ENCODE results near the gene CCL23. TPM values are rescaled to one million over a fixed set of nuclear protein-coding genes. Genes with fewer than 3 reads are reported as not detected.

Gene CCL23
- total RNA-seq, 4 donors from 2014 or later, result 11.5 TPM; not detected in 3

GRCh38 chr17:36004594-36005108 lies 13.1 kb downstream of the CCL23 start:
- no peak for TF ChIP-seq EP300 (IDR thresholded peaks at IDR 0.05)
- TF ChIP-seq POLR2AphosphoS5 (IDR thresholded peaks at IDR 0.05), result no peak
- no peak for TF ChIP-seq CTCF (IDR thresholded peaks at IDR 0.05)
- no peak for TF ChIP-seq POLR2A (IDR thresholded peaks at IDR 0.05)
- Histone ChIP-seq H3K9me3 (peaks cover 6% of the 10 kb centered on the region), H3K27ac (no peak overlapping the region), H3K4me1 (no peaks in the 10 kb centered on the region), H3K4me3 (no peak overlapping the region), H3K27me3 (peaks cover 5% of the 10 kb centered on the region), H3K36me3 (no peaks in the 10 kb centered on the region)
- WGBS, result 40% methylated on average over 4 of the region's 4 CpGs
- DNase-seq (ENCODE audit: low spot score in 2 of 2), result no peak

GRCh38 chr17:36002631-36003030 lies 15.1 kb downstream of the CCL23 start:
- peaks cover 5% of the 10 kb centered on the region for H3K27me3 ChIP-seq
- DNase-seq (ENCODE audit: low spot score in 2 of 2), result no peak
- no peak overlapping the region for H3K4me3 ChIP-seq
- no peaks in the 10 kb centered on the region for H3K4me1 ChIP-seq
- no peaks in the 10 kb centered on the region for H3K9me3 ChIP-seq
- TF ChIP-seq CTCF (IDR thresholded peaks at IDR 0.05) (no peak), POLR2A (IDR thresholded peaks at IDR 0.05) (no peak), EP300 (IDR thresholded peaks at IDR 0.05) (no peak), POLR2AphosphoS5 (IDR thresholded peaks at IDR 0.05) (no peak)
- no peaks in the 10 kb centered on the region for H3K36me3 ChIP-seq
- WGBS, result 90% methylated on average over 7 of the region's 7 CpGs
- no peak overlapping the region for H3K27ac ChIP-seq

GRCh38 chr17:36001862-36002603 lies 15.7 kb downstream of the CCL23 start:
- no peak for DNase-seq (ENCODE audit: low spot score in 2 of 2)
- H3K27me3 ChIP-seq, result peaks cover 5% of the 10 kb centered on the region
- H3K4me1 ChIP-seq, result no peaks in the 10 kb centered on the region
- H3K27ac ChIP-seq, result no peak overlapping the region
- H3K4me3 ChIP-seq, result no peak overlapping the region
- 79% methylated on average over 6 of the region's 6 CpGs for WGBS
- no peak for TF ChIP-seq EP300 (IDR thresholded peaks at IDR 0.05)
- no peak for TF ChIP-seq CTCF (IDR thresholded peaks at IDR 0.05)
- no peaks in the 10 kb centered on the region for H3K36me3 ChIP-seq
- no peaks in the 10 kb centered on the region for H3K9me3 ChIP-seq

- TF ChIP-seq POLR2AphosphoS5 (IDR thresholded peaks at IDR 0.05) (no peak), EP300 (IDR thresholded peaks at IDR 0.05) (no peak), CTCF (IDR thresholded peaks at IDR 0.05) (no peak), POLR2A (IDR thresholded peaks at IDR 0.05) (no peak)
- Histone ChIP-seq H3K36me3 (no peaks in the 10 kb centered on the region), H3K4me3 (no peak within 1 kb of the TSS), H3K27ac (no peak within 1 kb of the TSS), H3K4me1 (no peaks in the 10 kb centered on the region), H3K27me3 (peaks cover 5% of the 10 kb centered on the region), H3K9me3 (no peaks in the 10 kb centered on the region)
- DNase-seq (ENCODE audit: low spot score in 2 of 2), result no peak
- 66% methylated on average over 6 of the region's 6 CpGs for WGBS
Observed at GRCh38 chr17:36001110-36001771, 16.5 kb downstream of the CCL23 start, which contains the start of gene CCL15. Gene CCL15 (minus strand): TSS chr17:36001553. CDS start chr17:36001492, 61 bp downstream.

GRCh38 chr17:36000732-36001109 lies 17.1 kb downstream of the CCL23 start:
- Histone ChIP-seq H3K27me3 (peaks cover 5% of the 10 kb centered on the region), H3K27ac (no peak overlapping the region), H3K9me3 (no peaks in the 10 kb centered on the region), H3K36me3 (no peaks in the 10 kb centered on the region), H3K4me1 (no peaks in the 10 kb centered on the region), H3K4me3 (no peak overlapping the region)
- TF ChIP-seq EP300 (IDR thresholded peaks at IDR 0.05) (no peak), POLR2A (IDR thresholded peaks at IDR 0.05) (no peak), POLR2AphosphoS5 (IDR thresholded peaks at IDR 0.05) (no peak), CTCF (IDR thresholded peaks at IDR 0.05) (no peak)
- 77% methylated on average over 6 of the region's 6 CpGs for WGBS
- no peak for DNase-seq (ENCODE audit: low spot score in 2 of 2)
